H1 (cell line): Measurements from ENCODE around the gene GJB1.

ENCODE experiments used
- CBX8 ChIP-seq: fragments of 300-800, 300-1000 bp; sonication (generic); IDR thresholded peaks from 2 replicates; pipeline ENCODE4 v1.7.1; 2016; ENCODE audit warnings: low read depth, low read length, borderline replicate concordance
- CHD1 ChIP-seq: IDR thresholded peaks from 2 replicates; pipeline ENCODE4 v1.6.1; 2012; ENCODE audit warnings: low read depth, low read length, improper control_type of control experiment
- CREB1 ChIP-seq: IDR thresholded peaks from 2 replicates; pipeline ENCODE4 v1.6.1; 2012; ENCODE audit warnings: inconsistent platforms
- EP300 ChIP-seq, 2 experiments: IDR thresholded peaks; 1 replicate in 1 of 2; 2 replicates in 1 of 2; pipeline ENCODE4 v1.6.1; 2011 to 2012; ENCODE audit warnings: low read depth in 2 of 2, low read length in 2 of 2, mild to moderate bottlenecking in 2 of 2, borderline replicate concordance in 1 of 2, inconsistent platforms in 1 of 2, moderate library complexity in 1 of 2
- EZH2 ChIP-seq: fragments of 200-600 bp; sonication (generic); IDR thresholded peaks from 2 replicates; pipeline ENCODE4 v1.7.1; 2012; ENCODE audit warnings: low read depth, mild to moderate bottlenecking, moderate library complexity, low read length, inconsistent platforms; ENCODE audit not compliant: severe bottlenecking
- SIN3A ChIP-seq, 2 experiments: IDR thresholded peaks in 1 of 2; conservative IDR thresholded peaks in 1 of 2; 2 replicates each; pipeline ENCODE4 v1.6.1; 2011 to 2012; ENCODE audit warnings: low read length in 2 of 2, improper control_type of control experiment in 1 of 2, low read depth in 1 of 2, mild to moderate bottlenecking in 1 of 2
- SIRT6 ChIP-seq: IDR thresholded peaks from one replicate; pipeline ENCODE4 v1.7.1; 2012; ENCODE audit warnings: low read length, inconsistent platforms
- TF ChIP-seq, protein P1 (sequence below), 3 experiments: IDR thresholded peaks; 1 replicate in 2 of 3; 2 replicates in 1 of 3; pipeline versions ENCODE4 v1.5.1 to v1.6.1; 2011; ENCODE audit warnings: low read length in 3 of 3, mild to moderate bottlenecking in 3 of 3, inconsistent platforms in 2 of 3, low read depth in 1 of 3, moderate library complexity in 1 of 3; ENCODE audit not compliant: insufficient read depth in 1 of 3; ENCODE audit errors: control extremely low read depth in 1 of 3

DNA sequence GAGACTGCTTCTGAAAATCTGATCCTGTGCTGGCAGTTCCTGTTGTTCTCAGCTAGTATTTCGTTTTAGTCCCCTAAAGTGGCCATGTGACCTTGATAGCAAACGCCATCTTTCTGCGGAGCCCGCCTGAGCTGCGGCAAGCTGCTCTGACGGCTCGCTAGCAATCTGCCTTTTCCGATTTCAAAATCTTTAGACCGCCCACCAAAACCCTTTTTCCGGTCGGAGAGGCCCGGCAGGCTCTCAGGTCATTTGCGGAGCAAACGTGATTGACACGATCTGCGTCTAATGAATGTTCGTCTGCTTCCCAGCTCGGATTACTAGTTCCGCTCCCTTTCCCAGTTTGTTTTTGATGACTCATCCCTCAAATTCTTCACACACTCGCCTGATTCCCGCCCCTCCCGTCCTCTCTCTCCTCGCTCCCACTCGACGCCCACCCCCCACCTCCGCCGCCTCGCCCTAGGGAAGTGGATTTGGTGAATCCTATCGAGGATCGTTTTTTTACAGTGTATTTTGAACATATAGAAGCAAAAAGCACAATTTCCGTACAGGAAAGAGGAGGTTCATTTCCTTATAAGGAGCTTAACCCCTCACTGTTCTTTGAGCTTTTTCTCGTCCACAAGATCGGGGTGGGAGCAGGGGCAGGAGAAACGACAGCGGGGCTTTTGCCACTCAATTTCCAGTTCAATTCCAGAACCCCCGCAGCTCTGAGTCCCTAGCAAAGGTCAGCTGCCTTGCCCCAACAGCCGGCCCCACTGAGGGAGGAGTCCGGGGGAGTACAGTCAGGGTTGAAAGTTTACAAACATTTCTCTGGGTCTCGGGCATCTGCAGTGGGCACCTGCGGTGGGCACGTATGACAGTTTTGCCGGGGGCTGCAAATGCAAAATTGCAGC, 40.9 kb upstream of the GJB1 start:
- no peak for TF ChIP-seq CREB1
- TF ChIP-seq, protein P1, sequence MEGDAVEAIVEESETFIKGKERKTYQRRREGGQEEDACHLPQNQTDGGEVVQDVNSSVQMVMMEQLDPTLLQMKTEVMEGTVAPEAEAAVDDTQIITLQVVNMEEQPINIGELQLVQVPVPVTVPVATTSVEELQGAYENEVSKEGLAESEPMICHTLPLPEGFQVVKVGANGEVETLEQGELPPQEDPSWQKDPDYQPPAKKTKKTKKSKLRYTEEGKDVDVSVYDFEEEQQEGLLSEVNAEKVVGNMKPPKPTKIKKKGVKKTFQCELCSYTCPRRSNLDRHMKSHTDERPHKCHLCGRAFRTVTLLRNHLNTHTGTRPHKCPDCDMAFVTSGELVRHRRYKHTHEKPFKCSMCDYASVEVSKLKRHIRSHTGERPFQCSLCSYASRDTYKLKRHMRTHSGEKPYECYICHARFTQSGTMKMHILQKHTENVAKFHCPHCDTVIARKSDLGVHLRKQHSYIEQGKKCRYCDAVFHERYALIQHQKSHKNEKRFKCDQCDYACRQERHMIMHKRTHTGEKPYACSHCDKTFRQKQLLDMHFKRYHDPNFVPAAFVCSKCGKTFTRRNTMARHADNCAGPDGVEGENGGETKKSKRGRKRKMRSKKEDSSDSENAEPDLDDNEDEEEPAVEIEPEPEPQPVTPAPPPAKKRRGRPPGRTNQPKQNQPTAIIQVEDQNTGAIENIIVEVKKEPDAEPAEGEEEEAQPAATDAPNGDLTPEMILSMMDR (IDR thresholded peaks at IDR 0.05; ENCODE audit: control extremely low read depth in 1 of 3, insufficient read depth in 1 of 3, low read depth in 1 of 3, low read length in 3 of 3): no peak
- no peak for TF ChIP-seq EP300 (IDR thresholded peaks at IDR 0.05; ENCODE audit: borderline replicate concordance in 1 of 2, low read depth in 2 of 2, low read length in 2 of 2)
- no peak for TF ChIP-seq SIRT6
- TF ChIP-seq SIN3A (conservative IDR thresholded peaks at IDR 0.05 in 1 of 2, IDR thresholded peaks at IDR 0.05 in 1 of 2; ENCODE audit: low read depth in 1 of 2, low read length in 2 of 2): no peak
- TF ChIP-seq CBX8: no peak
- no peak for TF ChIP-seq EZH2
- no peak for TF ChIP-seq CHD1
